ENCODE results near the gene RABL6.
"Not testable (repeated sequence)": the region's sequence is repeated elsewhere in the genome, so short reads cannot be mapped to it uniquely, and the experiment has no call there.

RABL6 gene

DNA sequence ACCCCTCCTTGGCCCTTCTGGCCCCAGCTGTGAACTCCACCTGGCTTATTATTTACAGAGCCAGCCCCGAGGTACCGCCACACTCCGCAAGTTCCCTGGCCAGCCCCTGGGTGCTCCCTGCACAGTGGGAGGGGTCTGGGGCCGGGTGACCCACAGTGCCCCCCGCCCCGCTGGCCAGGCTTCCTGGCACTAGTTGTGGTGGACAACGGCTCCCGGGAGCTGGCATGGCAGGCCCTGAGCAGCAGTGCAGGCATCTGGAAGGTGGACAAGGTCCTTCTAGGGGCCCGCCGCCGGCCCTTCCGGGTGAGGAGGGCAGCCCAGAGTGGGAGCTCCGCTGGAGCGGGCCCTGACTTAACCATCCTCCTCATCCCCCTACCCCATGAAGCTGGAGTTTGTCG, 48.3 kb downstream of the RABL6 start:
- no peak for DNase-seq (ENCODE audit: extremely low read depth in 1 of 2, low read depth in 1 of 2)

DNA sequence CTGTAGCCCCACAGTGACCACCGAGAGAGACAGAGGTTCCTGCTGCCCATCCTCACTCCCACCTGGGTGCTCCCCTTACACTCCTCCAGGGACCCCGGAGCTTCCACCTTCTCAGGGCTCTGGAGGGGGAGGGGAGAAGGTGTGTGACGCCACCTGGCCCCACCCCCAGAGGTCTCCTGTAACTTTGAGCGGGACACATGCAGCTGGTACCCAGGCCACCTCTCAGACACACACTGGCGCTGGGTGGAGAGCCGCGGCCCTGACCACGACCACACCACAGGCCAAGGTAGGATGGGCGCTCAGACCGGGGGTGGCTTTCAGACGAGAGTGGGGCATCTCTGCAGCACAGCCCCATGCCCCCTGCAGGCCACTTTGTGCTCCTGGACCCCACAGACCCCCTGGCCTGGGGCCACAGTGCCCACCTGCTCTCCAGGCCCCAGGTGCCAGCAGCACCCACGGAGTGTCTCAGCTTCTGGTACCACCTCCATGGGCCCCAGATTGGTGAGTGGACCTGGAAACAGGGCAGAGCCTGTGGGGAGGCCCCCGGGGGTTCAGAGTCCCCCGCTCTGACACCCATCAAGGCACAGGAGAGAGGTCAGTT, 48.9 kb downstream of the RABL6 start:
- DNase-seq (ENCODE audit: extremely low read depth in 1 of 2, low read depth in 1 of 2) = no peak

DNA sequence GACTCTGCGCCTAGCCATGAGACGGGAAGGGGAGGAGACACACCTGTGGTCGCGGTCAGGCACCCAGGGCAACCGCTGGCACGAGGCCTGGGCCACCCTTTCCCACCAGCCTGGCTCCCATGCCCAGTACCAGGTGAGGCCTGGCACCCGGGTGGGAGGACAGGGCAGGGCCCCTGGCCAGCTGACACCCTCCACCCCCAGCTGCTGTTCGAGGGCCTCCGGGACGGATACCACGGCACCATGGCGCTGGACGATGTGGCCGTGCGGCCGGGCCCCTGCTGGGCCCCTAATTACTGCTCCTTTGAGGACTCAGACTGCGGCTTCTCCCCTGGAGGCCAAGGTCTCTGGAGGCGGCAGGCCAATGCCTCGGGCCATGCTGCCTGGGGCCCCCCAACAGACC, 49.4 kb downstream of the RABL6 start:
- DNase-seq (ENCODE audit: extremely low read depth in 1 of 2, low read depth in 1 of 2) = no peak

DNA sequence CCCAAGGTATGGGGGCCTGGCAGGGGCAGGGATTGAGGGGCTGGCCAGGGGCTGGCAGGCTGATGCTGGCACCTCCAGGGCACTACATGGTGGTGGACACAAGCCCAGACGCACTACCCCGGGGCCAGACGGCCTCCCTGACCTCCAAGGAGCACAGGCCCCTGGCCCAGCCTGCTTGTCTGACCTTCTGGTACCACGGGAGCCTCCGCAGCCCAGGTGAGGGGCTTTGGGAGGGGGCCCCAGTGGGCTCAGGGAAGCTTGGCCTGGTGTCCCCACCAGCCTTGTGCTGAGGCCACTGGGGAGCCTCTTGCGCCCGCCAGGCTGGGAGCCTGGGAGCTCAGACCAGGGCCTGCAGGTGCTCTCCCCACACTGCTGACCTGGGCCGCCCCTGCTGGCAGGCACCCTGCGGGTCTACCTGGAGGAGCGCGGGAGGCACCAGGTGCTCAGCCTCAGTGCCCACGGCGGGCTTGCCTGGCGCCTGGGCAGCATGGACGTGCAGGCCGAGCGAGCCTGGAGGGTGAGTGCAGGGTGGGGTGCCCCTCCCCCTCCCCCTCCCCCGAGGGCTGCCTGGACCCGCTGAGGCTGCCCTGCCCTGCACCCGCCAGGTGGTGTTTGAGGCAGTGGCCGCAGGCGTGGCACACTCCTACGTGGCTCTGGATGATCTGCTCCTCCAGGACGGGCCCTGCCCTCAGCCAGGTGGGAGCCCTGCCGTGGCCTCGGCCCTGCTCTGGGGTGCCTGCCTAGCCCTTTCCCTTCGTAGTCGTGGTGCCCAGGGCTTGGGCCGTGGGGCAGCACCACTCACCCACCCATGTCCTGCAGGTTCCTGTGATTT, 50.0 kb downstream of the RABL6 start:
- no peak for DNase-seq (ENCODE audit: extremely low read depth in 1 of 2, low read depth in 1 of 2)

DNA sequence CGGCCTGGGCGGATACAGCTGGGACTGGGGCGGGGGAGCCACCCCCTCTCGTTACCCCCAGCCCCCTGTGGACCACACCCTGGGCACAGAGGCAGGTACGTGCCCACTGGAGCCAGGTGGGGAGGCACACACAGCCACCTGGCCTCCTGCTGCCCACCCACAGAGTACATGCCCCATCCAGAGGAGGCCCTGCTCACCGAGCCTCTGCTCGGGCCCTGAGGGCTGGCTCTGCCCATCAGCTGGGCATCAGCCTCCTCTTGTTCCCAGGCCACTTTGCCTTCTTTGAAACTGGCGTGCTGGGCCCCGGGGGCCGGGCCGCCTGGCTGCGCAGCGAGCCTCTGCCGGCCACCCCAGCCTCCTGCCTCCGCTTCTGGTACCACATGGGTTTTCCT, 50.7 kb downstream of the RABL6 start:
- DNase-seq (ENCODE audit: extremely low read depth in 1 of 2, low read depth in 1 of 2) = no peak

DNA sequence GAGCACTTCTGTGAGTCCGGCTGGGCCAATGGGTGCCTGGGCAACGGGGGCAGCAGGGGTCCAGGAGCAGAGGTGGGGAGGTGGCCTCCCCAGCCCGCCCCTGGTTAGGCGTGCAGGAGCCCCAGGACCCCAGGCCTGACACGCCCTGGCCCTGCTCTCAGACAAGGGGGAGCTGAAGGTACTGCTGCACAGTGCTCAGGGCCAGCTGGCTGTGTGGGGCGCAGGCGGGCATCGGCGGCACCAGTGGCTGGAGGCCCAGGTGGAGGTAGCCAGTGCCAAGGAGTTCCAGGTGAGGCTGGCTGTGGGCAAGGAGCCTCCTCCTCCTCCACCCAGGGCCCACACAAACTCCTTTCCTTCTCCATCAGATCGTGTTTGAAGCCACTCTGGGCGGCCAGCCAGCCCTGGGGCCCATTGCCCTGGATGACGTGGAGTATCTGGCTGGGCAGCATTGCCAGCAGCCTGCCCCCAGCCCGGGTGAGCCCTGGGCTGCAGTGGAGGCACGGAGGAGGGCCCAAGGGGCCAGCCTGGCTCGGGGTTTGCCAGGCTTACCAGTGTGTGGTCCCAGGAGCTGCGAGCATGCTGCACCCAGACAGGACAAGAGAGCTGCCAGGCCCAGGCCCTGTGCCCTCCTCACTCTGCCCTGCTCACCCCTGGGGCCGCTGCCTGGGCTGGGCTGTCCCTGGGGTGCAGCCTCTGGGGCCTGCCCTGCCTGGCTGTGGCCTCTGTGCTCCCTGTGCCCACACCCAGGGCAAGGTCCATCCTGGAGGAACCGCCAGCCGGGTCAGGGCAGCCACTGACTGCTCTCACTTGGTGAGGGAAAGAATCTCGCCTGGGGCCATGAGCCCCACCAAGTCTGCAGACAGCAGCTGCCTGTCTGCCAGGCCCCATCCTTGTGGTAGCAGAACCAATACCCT, 51.4 kb downstream of the RABL6 start:
- DNase-seq (ENCODE audit: extremely low read depth in 1 of 2, low read depth in 1 of 2) = no peak

DNA sequence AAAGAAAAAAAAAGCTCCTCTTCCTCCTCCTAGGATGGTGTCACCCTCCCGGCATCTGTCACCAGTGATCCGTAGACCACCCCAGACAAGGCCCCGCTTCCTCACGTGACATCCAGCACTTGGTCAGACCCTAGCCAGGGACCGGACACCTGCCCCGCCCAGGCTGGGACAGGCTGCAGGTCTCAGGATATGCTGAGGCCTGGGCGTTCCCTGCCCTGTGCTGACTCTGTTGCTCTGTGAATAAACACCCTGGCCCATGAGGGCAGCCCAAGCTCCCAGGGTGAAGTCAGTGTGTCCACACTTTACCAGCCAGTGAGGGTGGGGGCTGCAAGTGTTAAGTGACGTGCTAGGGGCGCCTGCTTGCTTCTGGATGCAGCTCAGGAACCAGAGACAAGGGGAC, 52.8 kb downstream of the RABL6 start:
- no peak for DNase-seq (ENCODE audit: extremely low read depth in 1 of 2, low read depth in 1 of 2)

DNA sequence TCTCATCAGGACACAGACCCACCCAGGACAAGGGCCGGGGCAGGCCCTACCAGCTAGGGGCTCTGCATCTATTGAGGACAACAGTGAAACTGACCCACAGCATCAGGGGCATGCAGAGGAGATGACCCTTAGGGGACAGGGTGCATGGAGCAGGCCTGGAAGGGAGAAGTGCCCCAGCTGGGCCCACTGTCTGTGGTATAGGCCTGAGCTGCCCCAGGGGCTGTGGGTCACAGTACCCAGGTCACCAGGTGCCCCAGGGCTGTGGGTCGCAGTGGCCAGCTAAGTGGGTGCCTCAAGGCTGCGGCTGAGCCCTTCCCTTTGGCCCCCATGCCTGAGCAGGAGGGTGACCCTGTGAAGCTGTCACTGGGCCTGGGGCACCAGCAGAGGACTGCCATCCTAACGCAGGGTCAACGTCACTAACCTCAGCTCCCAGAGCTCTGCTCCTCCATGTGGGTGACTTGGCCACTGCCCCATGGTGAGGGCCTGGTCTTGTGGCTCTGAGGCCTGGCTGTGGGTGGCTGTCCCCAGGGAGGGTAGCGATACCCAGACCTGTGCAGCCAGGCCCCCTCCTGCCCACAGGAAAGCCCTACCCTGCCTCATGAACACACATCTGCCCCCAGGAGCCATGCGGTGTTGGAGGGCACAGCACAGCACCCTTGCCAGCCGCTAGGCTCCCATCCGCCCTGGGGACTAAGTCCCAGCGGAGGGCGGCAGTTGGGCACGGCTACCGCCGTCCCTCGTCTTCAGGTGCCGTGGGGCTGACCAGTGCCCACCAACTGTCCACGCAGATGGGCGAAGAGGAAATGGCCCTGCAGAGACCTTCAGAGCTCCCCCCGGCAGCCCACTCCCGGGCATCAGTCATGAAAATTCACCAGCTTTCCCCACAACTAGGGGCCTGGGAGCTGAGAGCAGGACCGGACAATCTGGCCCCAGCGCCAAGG, 53.5 kb downstream of the RABL6 start:
- no peak for DNase-seq (ENCODE audit: extremely low read depth in 1 of 2, low read depth in 1 of 2)

DNA sequence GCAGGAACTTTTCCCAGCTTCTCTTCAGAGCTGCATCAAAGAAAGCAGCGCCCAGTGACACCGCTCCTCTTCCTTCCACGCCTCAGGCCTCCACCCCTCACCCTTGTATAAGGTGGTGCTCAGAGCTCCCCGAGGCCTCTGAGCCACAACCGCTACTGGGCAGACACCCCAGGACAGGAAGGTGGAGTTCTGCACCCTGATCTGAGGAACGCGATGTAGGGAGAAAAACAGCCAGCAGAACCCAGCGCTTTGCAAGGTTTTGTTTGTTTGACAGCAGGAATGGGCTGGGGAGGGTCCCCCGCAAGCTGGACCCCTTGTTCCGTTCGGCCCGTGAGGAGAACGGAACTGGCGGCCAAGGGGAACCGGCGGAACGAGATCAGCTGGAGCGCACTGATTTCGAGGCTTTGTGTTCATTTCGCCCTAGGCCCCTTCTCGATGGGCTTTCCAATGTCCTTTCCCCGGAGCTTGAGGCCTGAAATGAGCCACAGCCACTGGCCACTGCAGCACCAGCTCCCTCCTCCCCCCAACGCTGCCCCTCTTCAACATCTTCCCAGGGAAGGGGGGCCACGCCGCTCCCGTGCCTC, 54.2 kb downstream of the RABL6 start:
- DNase-seq (ENCODE audit: extremely low read depth in 1 of 2, low read depth in 1 of 2) = no peak

DNA sequence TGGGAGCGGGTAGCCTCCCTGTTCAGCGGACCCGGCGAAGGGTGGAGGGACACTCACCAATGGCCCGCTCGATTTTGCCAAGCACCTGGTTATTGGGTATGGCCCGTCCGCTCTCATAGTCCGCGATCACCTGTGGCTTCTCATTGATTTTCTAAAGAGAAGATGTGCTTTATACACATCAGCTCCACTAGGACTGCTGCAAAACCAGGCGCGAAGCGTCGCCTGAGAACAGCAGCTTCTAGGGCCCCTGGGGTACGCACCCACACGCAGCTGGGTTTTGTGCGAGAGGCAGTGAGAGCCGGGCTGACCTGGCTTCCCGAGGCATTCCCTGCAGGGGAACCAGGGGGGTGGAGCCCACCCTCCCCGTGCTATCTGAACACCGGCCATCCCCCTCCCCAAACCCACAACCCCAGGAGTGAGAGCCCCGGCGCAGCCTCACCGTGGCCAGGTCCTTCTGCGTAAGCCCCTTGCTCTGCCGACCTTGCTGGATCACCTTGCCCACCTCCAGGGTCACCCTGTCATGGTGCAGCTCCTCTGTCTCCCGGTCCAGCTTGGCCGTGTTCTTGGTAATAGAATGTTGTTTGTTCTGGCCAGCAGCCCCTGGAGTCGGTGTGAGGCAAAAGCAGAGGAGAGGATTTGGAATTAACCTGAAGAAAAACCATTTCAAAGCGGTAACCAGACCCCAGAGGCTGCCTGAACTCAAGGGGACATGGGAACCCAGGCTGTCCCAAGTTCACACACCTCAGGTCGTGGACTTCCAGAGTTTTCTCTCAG, 55.3 kb downstream of the RABL6 start:
- DNase-seq (ENCODE audit: extremely low read depth in 1 of 2, low read depth in 1 of 2) = no peak

DNA sequence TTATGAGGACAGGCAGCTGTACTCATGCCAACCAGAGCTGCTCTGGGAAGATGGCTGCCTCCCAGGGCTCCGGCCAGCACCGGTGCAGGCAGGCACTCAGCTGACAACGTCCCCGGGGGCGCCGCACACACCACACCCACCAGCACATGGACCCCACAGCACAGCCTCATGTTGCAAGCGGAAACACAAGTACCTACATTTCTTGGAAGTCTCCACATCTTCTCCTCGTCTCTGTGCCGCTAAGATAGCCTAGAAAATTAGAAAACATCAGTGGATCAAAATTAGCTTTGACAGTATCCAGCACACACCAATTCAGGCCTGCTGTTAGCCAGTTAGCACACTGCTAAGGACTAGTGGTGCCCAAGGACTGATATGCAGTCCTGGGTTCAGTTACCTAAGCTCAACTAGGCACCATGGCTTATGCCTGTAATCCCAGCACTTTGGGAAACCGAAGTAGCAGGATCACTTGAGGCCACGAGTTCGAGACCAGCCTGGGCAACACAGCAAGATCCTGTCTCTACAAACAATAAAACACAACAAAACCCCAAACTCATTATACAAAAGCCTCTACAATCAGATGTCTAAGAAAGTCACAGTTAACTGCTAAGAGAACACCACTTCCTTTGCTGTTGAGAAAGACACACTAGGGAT, 56.0 kb downstream of the RABL6 start:
- no peak for DNase-seq (ENCODE audit: extremely low read depth in 1 of 2, low read depth in 1 of 2)

DNA sequence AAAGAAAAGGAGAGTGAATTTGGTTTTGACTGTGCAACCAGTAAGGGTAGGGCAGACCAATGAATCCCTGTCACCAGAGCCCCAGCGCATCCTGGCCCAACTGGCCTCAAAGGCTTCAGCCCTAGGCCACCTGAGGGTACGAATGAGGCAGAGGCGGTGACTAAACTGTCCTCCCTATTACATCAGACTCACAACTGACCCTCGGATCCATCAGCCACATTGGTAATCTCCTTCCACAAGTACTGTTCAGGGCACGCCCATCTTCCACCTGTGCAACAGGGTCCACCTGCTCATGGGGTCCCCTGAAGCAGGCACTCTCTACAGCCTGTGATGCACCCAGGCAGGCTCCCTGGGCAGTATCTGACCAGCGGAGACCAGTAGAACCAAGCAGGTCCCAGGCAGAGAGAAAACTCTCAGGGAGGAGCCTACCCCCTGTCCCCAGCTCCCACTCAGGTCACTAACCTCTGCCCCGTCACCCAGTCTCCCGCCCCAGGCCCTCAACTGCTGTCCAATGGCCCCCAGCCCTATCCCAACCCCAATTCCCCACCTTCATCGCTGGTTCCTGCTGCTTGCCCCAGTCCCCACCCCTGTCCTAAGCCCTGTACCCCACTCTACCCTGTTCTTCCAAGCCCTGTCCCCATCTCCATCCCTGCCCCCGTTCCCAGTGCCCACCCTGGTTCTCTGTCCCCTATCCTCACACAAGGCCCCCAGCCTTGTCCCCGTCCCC, 57.5 kb downstream of the RABL6 start:
- DNase-seq (ENCODE audit: extremely low read depth in 1 of 2, low read depth in 1 of 2) = no peak

DNA sequence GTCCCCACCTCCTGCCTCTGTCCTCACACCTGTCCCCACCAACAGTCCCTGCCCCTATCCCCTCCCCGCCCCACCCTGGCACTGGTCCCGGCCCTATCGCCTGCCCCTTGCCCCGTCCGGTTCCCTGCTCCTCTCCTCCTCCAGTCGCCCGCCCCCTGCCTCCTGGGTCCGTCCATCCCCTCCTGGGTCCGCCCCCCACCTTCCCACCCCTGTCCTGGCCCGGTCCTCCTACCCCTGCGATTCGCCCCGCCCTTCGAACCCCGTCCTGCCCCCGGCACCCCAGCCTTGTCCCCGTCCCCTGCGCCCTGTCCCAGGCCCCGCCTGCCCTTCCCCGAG, 58.0 kb downstream of the RABL6 start:
- no peak for DNase-seq (ENCODE audit: extremely low read depth in 1 of 2, low read depth in 1 of 2)

DNA sequence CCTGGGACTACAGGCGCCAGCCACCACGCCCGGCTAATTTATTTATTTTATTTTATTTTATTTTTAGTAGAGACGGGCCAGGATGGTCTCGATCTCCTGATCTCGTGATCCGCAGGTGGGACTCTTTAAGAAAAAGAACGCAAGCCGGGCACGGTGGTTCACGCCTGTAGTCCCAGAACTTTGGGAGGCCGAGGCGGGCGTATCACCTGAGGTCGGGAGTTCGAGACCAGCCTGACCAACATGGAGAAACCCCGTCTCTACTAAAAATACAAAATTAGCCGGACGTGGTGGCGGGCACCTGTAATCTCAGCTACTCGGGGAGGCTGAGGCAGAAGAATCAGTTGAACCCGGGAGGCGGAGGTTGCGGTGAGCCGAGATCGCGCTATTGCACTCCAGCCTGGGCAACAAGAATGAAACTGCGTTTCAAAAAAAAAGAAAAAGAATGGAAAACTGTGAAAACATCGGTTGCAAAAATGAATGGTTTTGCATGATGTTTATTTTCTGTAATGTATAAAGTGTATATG, 59.2 kb downstream of the RABL6 start:
- not testable (repeated sequence) for DNase-seq (ENCODE audit: extremely low read depth in 1 of 2, low read depth in 1 of 2)

DNA sequence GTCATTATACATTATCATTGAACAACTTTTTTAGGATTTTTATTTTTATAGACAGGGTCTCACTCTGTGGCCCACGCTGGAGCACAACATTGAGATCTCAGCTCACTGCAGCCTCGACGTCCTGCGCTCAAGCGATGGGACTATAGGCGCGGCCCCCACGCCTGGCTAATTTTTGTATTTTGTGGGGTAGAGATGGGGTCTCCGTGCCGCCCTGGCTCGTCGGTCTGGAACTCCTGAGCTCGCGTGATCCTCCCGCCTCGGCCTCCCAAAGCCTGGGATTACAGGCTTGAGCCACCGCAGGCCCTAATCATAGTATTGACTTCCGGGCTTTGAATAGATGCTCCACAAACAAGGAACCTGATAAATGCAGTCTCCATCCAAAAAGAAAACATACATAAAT, 59.7 kb downstream of the RABL6 start:
- DNase-seq (ENCODE audit: extremely low read depth in 1 of 2, low read depth in 1 of 2) = no peak

DNA sequence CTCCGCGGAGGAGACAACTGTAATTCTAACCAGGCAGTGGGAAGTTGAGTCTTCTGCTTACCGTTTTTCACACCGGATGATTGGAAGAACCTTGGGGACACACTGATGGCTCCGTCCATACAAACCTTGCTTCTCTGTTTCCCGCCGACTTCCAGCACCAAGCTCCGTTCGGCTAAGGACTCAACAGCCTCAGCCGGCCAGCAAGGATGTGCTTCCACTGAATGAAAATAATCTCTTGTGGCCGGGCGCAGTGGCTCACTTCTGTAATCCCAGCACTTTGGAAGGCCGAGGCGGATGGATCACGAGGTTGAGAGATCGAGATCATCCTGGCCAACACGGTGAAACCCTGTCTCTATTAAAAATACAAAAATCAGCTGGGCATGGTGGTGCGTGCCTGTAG, 60.2 kb downstream of the RABL6 start:
- no peak for DNase-seq (ENCODE audit: extremely low read depth in 1 of 2, low read depth in 1 of 2)

DNA sequence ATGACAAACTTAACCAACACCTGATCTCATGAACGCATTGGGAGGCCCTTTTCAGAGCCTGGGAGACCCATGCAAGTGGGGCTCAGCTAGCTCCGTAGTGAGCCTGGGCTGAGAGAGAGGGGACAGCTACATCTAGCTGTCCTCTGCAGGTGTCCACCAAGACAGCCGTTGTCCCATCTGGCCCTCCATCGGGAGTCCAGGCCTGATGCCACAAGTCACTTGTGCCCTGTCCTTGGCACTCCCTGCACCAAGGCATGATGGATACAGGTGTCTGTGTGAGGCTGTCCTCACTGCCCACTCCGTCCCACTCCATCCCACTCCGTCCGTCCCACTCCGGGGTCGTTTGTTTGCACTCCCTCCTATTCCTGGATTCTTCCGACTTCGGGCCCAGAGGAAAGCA, 60.9 kb downstream of the RABL6 start:
- no peak for DNase-seq (ENCODE audit: extremely low read depth in 1 of 2, low read depth in 1 of 2)

DNA sequence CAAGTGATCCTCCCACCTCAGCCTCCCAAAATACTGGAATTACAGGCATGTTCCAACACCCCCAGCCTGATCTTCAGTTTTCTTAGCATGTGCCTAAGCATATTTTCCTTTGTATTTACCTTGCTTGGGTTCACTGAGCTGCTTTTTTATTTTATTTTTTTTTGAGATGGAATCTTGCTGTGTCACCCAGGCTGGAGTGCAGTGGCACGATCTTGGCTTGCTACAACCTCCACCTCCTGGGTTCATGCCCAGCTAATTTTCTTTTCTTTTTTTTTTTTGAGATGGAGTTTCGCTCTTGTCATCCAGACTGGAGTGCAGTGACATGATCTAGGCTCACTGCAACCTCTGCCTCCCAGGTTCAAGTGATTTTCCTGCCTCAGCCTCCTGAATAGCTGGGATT, 61.9 kb downstream of the RABL6 start:
- not testable (repeated sequence) for DNase-seq (ENCODE audit: extremely low read depth in 1 of 2, low read depth in 1 of 2)
